NOMO-1 treated with DMSO at 0.1 percent for 48 hours (cell line): ENCODE data around the gene UGT2B28.
"Not testable (repeated sequence)": the region's sequence is repeated elsewhere in the genome, so short reads cannot be mapped to it uniquely, and the experiment has no call there.

ENCODE experiments used
- DNase-seq: peaks from one replicate; lab custom pipeline; 2025; ENCODE audit not compliant: unreplicated experiment; lab: John Stamatoyannopoulos, UW

UGT2B28 gene

GRCh38 chr4:69343114-69343513, 62.8 kb downstream of the UGT2B28 start:
- DNase-seq = not testable (repeated sequence)

DNA sequence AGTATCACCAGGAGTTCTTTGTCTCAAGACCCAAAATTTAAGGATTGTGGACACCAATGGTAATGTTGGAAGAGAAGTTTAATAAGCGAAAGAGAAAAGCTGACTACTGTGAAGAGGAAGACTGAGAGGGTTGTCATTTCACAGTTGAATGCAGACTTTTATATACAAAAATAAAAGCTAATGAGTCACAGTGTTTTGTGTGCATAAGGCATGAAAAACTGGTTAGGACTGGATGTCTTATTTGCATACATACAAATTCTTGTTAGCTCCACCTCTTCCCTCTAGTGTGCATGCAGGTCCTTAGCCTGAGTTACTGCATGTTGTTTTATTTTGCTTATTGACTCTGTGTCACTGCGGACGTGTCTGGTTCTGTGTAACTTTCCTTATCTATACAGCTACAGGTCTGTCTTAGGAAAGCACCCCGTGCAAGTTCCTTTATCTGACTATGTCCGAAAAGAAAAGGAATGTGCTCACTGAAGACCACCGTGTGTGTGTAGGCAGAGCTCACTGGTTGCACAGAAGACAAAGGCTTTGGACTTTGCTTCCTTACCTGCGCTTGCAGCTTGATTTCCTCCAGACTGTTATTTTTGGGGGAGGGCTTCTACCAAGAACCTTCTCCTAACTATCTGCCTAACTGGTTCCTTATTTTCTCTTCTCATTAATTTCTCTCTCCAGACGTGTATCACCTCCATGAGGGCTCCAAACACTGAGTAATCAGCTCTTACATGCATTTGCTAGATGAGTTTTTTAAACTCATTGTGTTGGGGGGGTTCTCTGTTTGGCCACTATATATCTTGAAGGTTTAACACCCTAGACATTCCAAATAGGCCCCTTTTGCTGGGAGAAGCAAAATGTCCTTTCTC, 63.5 kb downstream of the UGT2B28 start:
- DNase-seq = not testable (repeated sequence)
